ENCODE data around the gene RTEL1.
"Not testable (repeated sequence)": the region's sequence is repeated elsewhere in the genome, so short reads cannot be mapped to it uniquely, and the experiment has no call there.

The RTEL1 gene

DNA sequence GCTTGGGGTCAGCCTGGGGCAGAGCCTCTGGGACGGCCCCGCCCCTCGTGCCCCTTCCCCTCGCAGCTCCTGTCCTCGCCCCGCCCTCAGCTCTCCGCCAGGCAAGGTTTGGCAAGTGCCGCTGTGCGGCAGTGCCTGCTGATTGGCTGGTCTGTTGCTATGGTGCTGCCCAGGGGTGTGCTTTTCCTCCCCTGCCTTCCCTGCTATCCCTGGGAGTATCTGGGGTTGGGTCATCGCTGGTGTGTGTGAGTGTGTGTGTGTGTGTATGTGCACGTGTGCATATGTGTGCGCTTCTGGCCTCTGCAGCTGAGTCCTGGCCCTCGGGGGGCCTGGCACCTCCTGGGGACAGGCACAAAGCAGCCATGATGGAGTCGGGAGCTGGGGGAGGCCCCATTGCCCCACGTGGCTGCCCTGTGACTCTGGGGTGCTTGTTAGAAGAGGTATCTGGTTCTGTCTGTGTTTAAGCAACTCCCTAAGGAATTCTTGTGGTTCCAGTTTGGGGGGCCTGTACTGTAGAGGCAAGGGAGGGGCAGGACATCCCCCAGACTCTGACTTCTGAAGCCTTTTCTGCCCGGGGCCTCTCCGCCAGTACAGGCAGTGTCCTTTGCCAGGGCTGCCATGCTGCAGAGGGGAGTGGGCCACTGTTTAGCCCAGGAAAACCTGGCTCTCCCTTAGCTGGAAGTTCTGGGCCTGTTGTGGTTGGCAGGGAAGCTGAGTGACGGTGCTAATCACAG lies 6.9 kb downstream of the RTEL1 start:
- no peak for DNase-seq (ENCODE audit: low read depth in 2 of 2)

DNA sequence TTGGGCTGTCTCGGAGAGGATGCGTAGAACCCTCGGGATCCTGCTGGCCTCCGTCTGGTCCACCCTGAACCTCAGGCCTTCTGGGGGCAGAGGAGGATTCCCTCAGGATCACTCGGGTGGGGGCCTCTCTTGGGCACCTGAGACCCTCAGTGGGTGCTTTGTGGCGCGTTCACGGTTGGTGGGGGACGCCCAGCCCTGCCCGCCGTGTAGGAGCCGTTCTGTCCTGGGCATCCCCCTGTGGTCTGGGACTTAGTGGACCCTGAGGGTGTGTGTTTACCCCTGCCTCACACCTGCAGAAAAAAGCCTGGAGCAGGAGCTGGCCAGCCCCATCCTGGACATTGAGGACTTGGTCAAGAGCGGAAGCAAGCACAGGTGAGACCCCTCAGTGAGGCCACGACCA lies 7.6 kb downstream of the RTEL1 start:
- DNase-seq (ENCODE audit: low read depth in 2 of 2): no peak

DNA sequence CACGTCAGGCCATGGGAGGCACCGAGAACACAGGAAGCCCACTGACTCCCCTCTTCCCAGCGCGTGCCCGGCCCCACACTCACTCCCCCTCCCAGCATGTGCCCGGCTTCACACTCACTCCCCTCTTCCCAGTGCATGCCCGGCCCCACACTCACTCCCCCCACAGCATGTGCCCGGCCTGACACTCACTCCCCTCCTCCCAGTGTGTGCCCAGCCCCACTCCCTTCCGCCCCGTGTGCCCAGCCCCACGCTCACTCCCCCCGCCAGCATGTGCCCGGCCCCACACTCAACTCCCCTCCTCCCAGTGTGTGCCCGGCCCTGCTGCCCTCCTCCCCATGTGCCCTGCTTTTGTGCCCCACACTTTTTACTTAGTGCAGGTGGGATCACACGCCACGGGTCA lies 9.7 kb downstream of the RTEL1 start:
- DNase-seq (ENCODE audit: low read depth in 2 of 2): no peak

DNA sequence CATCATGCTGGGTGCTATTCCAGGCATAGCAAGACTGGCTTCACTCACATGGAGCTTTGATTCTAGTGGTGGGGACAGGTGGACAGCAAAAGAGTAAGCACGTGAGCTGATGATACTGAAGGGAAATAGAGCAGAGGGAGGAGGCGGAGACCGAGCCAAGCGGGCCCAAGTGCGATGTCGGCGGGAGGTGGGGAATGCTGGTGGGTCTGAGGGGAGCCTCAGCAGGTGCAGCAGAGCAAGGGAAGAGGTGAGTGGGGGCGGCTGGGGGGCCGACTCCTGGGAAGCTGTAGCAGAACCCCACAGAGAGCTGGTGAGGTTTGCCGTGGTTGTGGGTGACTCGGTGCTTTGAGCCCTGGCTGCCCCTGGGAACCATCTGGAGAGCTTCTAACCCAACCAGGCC lies 10.2 kb downstream of the RTEL1 start:
- no peak for DNase-seq (ENCODE audit: low read depth in 2 of 2)

DNA sequence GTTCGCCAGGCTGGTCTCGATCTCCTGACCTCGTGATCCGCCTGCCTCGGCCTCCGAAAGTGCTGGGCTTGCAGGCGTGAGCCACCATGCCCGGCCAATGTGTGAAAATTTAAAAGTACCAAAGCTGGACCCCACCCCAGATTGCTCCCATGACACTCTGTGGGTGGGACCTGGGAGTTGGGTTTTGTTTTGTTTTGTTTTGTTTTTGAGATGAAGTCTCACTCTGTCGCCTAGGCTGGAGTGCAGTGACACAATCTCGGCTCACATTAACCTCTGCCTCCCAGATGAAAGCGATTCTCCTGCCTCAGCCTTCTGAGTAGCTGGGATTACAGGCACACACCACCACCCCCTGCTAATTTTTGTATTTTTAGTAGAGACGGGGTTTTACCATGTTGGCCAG lies 13.6 kb downstream of the RTEL1 start:
- DNase-seq (ENCODE audit: low read depth in 2 of 2): not testable (repeated sequence)

DNA sequence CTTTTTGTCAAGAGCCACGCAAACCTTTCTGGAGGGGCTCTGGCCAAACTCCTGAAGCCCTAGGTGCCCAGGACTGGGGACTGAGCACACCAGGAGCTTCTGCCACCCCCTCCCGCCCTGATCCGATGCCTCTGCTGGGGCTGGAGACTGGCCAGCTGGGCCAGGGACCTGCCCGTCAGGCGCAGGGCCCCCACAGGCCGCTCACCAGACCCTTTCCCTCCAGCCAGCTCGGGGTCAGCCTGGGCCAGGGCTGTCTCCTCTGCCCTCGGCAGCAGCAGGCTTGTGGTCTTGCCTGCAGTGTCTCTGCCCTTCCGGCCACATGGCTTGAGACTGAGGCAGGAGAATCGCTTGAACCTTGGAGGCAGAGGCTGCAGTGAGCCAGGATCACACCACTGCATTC lies 14.6 kb downstream of the RTEL1 start:
- no peak for DNase-seq (ENCODE audit: low read depth in 2 of 2)

DNA sequence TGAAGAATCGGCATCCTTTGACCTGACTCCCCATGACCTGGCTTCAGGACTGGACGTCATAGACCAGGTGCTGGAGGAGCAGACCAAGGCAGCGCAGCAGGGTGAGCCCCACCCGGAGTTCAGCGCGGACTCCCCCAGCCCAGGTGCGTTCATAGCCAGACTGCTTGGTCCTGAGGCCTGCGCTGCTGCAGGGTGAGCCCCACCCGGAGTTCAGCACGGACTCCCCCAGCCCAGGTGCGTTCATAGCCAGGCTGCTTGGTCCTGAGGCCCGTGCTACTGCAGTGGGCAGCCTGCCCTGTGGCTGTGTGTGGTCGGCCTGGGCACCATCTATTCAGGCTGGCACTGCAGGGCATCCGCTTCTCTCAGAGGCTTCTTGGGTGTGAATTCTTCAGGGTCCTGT lies 15.8 kb downstream of the RTEL1 start:
- no peak for DNase-seq (ENCODE audit: low read depth in 2 of 2)

DNA sequence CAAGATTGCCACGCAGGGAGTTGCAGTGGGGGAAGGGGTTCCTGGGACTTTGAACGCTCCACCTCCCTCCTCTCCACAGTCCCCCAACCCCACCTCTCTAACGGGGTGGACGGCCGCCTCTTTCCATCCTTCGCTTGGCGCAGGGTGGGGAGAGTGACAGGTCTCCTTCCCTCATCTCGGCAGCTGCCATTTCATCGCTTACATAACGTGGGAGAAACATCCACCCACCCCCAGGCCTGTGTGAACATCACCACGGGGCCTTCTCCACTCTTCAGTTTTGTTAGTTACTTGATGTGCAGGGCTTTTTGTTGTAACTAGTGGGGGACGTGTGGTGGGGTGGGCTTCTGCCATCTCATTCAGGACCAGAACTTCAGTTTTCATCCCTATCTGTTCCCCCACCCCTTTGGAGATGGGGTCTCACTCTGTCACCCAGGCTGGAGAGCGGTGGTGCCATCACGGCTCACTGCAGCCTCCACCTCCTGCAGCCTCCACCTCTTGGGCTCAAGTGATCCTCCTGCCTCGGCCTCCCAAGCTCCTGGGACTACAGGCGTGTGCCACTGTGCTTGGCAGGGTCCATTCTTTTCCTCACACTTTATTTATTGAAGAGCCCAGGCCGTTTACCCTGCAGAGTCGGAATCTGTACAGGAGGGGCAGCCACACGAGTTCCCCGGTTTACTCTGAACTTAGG lies 17.7 kb downstream of the RTEL1 start:
- DNase-seq (ENCODE audit: low read depth in 2 of 2): no peak

DNA sequence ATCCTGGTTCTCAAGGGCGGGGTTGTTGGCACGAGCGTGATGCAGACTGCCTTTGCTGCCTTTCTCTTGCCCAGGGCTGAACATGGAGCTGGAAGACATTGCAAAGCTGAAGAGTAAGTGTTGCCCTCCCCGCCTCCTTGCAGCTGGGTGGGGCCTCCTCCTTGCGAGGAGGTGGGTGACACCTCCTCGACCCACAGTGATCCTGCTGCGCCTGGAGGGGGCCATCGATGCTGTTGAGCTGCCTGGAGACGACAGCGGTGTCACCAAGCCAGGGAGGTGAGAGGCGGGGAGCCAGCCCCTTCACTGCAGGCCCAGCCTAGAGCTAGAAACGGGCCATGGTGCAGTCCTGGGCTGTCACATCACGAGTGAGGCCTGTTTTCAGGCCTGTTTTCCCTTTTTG lies 20.0 kb downstream of the RTEL1 start:
- no peak for DNase-seq (ENCODE audit: low read depth in 2 of 2)

DNA sequence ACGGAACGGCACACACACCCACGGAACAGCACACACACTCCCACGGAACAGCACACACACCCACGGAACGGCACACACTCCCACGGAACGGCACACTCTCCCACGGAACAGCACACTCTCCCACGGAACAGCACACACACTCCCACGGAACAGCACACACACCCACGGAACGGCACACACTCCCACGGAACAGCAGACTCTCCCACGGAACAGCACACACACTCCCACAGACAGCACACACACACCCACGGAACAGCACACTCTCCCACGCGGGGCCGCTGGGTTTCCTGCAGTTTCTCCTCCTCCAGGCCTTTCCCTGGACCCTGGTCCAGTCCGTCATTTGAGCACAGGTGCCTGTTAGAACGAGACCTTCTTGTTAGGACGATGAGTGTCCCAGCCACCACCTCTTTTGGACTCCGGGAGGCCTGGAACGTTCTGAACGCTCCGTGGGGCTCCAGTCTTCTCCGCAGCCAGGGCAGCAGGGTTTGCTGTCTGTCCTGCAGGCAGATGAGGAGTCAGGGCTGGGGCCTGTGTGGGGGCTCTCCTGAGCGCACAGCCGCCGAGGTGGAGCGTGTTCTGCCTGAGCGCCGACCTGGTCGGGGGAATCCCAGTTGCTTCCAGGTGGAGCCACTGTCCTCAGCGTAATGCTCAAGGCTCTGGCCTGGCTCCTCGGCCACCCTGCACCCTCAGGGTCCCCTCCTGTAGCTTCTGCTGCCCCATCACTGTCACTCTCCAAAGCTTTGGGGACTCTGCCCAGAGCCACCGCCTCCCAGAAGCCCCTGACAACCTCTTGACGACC lies 20.8 kb downstream of the RTEL1 start:
- no peak for DNase-seq (ENCODE audit: low read depth in 2 of 2)

DNA sequence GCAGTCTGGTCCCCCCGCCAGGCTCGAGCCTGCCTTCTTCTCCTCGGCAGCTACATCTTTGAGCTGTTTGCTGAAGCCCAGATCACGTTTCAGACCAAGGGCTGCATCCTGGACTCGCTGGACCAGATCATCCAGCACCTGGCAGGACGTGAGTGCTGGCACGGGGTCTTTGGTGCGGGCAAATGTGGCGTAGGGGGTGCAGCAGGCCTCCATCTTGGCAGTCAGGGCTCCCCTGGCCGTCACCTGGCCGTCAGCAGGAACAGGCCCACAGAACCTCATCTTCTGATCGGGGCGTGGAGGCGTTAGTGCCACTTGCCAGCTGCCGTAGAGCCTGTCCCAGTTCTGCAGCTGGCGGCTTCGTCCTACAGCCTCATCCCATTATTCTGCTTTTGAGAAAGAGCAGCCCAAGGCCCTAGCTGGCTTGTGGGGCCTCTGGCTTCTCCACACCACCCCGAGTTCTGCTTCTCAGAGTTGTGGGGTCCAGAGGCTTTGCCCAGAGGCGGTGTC lies 21.7 kb downstream of the RTEL1 start:
- DNase-seq (ENCODE audit: low read depth in 2 of 2): no peak

DNA sequence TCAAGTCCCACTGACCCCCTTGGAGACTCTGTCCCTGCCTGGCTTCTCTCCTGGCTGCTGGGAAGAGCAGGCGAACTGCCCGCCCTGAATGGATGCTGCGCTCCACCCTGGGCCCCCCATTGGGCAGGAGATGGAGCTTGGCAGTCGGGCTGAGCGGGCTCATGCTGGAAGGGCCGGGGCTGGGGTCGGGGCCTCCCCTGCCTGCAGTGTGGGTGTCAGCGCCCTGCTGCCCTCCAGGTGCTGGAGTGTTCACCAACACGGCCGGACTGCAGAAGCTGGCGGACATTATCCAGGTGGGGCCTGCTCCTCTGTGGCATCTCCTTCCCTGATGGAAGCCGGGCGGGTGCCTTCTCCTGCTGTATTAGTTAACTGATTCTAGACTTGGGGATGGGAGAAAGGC lies 22.3 kb downstream of the RTEL1 start:
- DNase-seq (ENCODE audit: low read depth in 2 of 2): no peak

DNA sequence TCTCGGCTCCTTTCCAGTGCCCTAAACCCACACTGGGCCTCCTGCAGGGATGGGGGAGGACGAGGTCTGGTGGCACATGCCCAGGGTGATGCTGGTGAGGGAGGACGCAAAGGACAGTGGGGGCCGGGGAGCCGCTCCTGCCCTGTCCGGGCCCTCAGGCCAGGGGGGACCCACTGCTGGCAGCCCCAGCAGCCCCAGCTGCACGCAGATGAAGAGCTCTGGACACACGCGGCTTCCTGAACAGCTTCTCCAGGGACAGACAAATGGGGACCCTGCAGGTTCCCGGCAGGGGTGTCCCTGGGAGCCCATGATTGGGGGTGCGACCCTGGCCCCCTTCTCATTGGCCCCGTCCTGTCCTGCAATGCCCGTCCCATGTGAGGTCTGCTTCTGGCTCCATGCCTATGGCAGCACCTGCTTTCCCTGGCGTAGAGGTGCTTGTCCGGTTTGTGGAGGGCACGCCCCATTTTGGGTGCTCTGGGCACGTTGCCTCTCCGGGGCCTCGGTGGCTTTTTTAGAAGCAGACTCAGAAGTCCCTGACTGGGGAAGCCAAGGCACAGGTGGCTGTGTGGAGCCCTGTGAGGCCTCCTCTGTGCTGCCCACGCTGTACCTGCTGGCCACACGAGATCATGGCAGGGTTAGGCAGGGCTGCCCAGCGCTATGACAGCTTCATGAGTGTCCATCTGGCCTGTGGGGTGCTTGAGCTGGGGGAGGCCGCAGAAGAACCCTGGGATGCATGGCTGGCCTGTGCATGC lies 22.9 kb downstream of the RTEL1 start:
- no peak for DNase-seq (ENCODE audit: low read depth in 2 of 2)

DNA sequence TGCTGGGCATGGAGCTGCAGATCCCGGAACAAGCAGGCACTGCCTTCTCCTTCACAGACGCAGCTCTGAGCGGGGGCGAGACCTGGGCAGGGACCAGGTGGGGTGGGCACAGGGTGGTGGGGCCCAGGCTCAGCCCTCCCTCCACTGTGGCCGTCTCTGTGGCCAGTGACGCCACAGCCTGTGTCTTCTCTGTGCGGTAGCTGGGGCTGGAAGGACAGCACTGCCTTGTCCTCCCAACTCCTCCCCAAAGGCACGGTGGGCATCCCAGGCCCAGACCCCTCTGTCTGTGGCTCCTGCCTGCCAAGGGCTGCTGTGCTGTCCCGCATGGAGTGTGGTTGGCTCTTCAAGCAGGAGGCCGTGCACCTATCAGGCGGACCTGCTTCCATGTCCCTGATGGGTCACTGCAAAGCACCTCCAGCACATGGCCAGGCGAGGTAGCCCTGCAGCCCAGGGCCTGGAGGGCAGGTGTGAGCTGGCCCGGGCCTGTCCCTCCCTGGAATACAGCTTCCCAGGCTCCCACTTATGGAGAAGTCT lies 23.6 kb downstream of the RTEL1 start:
- DNase-seq (ENCODE audit: low read depth in 2 of 2): no peak

DNA sequence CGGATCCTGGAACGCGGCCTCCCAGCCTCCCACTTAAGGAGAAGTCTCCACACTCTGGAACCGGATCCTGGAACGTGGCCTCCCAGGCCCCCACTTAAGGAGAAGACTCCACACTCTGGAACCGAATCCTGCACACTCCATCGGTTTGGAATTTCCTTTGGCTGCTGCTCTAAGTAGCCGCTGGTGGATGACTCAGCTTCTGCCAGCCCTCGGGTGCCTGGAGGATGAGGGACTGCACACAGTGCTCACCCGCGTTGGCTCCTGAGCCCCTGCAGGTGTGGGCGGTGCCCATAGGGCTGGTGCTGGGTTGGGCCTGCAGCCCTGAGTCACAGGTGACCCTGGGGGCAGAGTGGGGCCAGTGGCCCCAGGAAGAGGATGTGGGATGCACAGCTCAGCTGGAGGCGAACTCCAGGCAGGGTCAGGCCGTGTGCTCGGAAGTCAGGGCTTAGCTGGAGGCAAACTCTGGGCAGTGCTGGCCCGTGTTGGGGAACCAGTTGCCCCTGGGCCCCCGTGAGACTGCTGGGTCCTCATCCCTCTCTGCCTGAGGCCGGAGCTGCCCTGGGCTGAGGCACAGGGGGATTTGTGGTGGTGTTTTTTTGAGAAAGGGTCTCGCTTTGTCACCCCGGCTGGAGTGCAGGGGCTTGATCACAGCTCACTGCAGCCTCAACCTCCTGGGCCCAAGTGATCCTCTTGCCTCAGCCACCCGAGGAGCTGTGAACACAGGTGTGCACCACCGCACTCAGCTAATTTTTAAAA lies 24.4 kb downstream of the RTEL1 start:
- no peak for DNase-seq (ENCODE audit: low read depth in 2 of 2)

DNA sequence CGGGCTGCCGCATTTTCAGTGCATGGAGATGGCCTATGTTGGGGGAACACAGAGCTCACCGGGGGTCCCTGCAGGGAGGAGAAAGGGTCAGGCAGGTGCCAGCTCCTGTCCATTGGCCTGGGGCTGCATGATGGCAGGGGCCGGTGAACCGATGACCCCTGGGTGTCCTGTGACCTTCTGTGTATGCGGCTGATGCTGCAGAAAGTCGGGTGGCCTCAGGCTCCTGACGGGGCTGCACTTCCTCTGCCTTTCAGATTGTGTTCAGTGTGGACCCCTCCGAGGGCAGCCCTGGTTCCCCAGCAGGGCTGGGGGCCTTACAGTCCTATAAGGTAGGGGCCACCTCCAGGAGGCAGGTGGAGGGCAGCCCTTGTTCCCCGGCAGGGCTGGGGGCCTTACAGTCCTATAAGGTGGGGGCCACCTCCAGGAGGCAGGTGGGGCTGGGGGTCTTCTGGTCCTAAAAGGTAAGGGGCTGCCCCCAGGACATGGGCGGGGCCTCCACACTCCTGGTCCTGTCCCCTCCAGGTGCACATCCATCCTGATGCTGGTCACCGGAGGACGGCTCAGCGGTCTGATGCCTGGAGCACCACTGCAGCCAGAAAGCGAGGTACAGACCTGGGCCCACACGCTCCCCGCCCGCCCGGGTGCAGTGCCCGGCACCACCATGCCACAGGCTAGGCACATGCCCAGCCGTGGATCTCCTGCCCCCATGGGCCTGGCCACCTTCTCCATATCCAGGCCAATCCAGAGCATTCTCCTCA lies 27.3 kb downstream of the RTEL1 start:
- no peak for DNase-seq (ENCODE audit: low read depth in 2 of 2)

DNA sequence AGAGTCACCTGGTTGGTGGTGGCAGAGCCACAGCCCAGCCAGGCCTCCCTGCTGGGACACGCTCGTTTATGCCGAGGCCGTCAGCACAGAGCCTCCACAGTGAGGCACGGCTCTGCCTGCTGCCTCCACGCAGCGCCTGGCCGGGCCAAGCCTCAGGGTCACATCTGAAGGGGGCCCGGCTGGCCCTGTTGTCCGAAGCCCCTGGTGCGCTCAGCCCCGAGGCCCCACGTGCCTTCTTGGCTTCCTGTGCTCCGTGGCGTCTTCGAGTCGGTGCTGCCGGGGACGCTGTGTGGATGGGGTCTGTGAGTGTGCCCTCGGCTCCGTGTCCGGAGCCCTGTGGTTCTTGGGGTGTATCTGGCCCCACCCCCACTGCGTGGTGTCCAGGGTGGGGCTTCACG lies 28.0 kb downstream of the RTEL1 start:
- no peak for DNase-seq (ENCODE audit: low read depth in 2 of 2)

DNA sequence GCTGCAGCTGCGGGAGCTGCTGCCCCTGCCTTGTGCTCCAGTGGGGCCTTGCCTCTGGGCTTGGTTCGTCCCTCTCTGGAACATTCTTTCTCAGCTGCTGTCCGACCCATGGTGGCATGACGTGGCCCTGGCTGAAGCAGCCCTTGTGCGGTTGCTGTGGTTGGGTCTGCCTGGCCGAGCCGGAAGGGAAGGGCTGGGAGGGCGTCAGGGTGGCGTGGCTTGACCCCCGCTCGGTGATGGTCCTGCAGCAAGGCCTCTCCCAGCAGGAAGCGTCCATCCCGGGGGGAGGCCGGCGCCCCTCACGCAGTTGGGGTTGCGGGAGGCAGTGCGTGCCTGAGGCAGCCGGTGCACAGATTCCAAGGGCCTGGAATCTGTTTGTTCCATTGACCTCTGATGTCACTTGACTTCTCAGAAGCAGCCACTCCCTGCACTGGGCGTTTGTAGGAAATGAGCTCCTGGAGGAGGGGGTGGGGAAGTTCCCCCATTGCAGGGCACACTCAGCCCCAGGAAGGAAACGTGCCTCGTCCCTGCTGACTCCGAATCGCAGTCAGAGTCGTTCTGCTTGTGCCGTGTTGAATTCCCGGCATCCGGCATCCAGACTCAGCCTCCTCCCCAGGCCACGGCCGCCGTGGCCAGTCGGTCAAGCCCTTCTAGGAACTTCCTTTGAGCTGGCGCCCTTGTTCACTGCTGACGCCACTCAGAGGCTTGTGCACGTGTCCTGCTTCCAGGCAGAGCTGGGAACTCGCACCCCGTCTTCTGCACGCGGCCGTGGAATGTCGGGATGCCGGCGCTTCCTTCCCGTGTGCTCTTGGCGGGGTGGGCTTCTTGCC lies 28.6 kb downstream of the RTEL1 start:
- peak in 1 of 2 donors; percentile 55 for DNase-seq (ENCODE audit: low read depth in 2 of 2)

All from stimulated activated CD4-positive, alpha-beta T cell treated with anti-CD3 and anti-CD28 coated beads, Interleukin-15, amount 100 ng/mL, for 48 hours (primary cell).